Measurements from ENCODE around the gene FOXL3. TPM values are rescaled to one million over a fixed set of nuclear protein-coding genes. Genes with fewer than 3 reads are reported as not detected.

Gene FOXL3
- polyA plus RNA-seq, 3 donors, result not detected

DNA sequence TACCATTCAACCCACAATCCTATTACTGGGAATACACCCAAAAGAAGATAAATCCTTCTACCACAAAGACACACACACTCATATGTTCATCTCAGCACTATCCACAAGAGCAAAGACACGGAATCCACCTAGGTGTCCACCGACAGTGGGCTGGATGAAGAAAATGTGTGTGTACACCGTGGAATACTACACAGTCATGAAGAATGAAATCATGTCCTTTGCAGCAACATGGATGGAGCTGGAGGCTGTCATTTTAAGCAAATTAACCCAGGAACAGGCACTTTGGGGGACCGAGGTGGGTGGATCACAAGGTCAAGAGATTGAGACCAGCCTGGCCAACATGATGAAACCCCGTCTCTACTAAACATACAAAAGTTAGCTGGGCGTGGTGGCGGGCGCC is 8.3 kb upstream of the FOXL3 start:
- no peak overlapping the region for H2AFZ ChIP-seq (ENCODE audit: insufficient read depth, low read depth, low read length, poor library complexity, severe bottlenecking)
- H3K27me3 Mint-ChIP-seq (ENCODE audit: low read depth in 3 of 3), result peaks cover 9 to 29% (median 19%) of the 10 kb centered on the region in 3 donors
- TF ChIP-seq, protein P1, sequence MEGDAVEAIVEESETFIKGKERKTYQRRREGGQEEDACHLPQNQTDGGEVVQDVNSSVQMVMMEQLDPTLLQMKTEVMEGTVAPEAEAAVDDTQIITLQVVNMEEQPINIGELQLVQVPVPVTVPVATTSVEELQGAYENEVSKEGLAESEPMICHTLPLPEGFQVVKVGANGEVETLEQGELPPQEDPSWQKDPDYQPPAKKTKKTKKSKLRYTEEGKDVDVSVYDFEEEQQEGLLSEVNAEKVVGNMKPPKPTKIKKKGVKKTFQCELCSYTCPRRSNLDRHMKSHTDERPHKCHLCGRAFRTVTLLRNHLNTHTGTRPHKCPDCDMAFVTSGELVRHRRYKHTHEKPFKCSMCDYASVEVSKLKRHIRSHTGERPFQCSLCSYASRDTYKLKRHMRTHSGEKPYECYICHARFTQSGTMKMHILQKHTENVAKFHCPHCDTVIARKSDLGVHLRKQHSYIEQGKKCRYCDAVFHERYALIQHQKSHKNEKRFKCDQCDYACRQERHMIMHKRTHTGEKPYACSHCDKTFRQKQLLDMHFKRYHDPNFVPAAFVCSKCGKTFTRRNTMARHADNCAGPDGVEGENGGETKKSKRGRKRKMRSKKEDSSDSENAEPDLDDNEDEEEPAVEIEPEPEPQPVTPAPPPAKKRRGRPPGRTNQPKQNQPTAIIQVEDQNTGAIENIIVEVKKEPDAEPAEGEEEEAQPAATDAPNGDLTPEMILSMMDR (IDR thresholded peaks at IDR 0.05), result no peak
- no peak overlapping the region for H3K27ac Mint-ChIP-seq
- intact Hi-C loops (cut with micrococcal nuclease), result no loop called here
- 100% methylated on average over 3 of the region's 8 CpGs for WGBS (ENCODE audit: insufficient coverage)
- no peaks in the 10 kb centered on the region for H4K20me1 ChIP-seq (ENCODE audit: insufficient read depth, low read length)
- no peaks in the 10 kb centered on the region for H3K4me1 Mint-ChIP-seq
- H3K9me3 ChIP-seq (replicated peaks in 1 of 2; ENCODE audit: control insufficient read depth in 1 of 2, insufficient read depth in 1 of 2, low read length in 2 of 2), result peaks cover 7 to 10% of the 10 kb centered on the region in 2 donors
- no peaks in the 10 kb centered on the region for H3K36me3 ChIP-seq (replicated peaks in 1 of 2; ENCODE audit: control insufficient read depth in 1 of 2, insufficient read depth in 2 of 2, low read length in 2 of 2)
- H3K36me3 Mint-ChIP-seq, result no peaks in the 10 kb centered on the region
- no peaks in the 10 kb centered on the region for H3K4me1 ChIP-seq (ENCODE audit: control insufficient read depth in 1 of 2, insufficient read depth in 2 of 2, low read length in 2 of 2)
- H3K9ac ChIP-seq (ENCODE audit: insufficient read depth, low read length, poor library complexity, severe bottlenecking), result no peak overlapping the region
- H3K9me3 Mint-ChIP-seq, result peaks cover 2 to 13% (median 5%) of the 10 kb centered on the region in 7 donors
- no peak overlapping the region for H3K4me3 ChIP-seq (replicated peaks in 1 of 3; ENCODE audit: low read depth in 2 of 3, low read length in 3 of 3)
- H3K79me2 ChIP-seq (ENCODE audit: insufficient read depth, low read length), result no peaks in the 10 kb centered on the region
- no peak overlapping the region for H3K4me3 Mint-ChIP-seq
- H3K4me2 ChIP-seq (replicated peaks; ENCODE audit: extremely low read depth, low read length, poor library complexity, severe bottlenecking), result no peak overlapping the region
- DNase-seq, result no peak
- no peak overlapping the region for H3K27ac ChIP-seq (ENCODE audit: low read depth in 1 of 2, low read length in 2 of 2)
- peaks cover 0 to 7% of the 10 kb centered on the region in 2 donors for H3K27me3 ChIP-seq (ENCODE audit: control insufficient read depth in 2 of 2, insufficient read depth in 2 of 2, low read length in 2 of 2)

DNA sequence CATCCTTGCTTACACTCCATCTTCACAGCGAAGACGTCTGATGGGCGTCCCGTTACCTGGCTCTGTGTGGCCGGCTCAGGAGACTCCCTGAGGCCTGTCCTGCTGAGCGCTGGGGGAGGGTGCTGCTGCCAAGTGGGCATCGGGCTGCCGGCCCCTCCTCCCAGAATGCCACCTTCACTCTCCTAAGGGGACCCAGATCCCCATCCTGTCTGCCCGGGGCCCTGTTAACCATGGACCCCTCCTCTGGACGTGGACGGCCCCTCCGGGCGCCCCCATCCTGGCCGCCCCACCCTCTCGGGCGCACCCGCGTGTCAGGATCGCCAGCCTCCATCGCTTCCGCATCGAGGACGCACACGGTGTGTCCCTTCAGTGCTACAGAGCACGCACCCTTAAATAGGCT is 7.3 kb upstream of the FOXL3 start:
- Mint-ChIP-seq H3K4me3 (no peak overlapping the region), H3K4me1 (no peaks in the 10 kb centered on the region), H3K27me3 (ENCODE audit: low read depth in 3 of 3) (peaks cover 7 to 33% (median 26%) of the 10 kb centered on the region in 3 donors), H3K27ac (no peak overlapping the region), H3K36me3 (no peaks in the 10 kb centered on the region), H3K9me3 (peaks cover 0 to 10% (median 2%) of the 10 kb centered on the region in 7 donors)
- TF ChIP-seq, protein P1 (IDR thresholded peaks at IDR 0.05), result no peak
- intact Hi-C loops (cut with micrococcal nuclease), result no loop called here
- H3K79me2 ChIP-seq (ENCODE audit: insufficient read depth, low read length), result no peaks in the 10 kb centered on the region
- no peaks in the 10 kb centered on the region for H3K36me3 ChIP-seq (replicated peaks in 1 of 2; ENCODE audit: control insufficient read depth in 1 of 2, insufficient read depth in 2 of 2, low read length in 2 of 2)
- H3K9me3 ChIP-seq (replicated peaks in 1 of 2; ENCODE audit: control insufficient read depth in 1 of 2, insufficient read depth in 1 of 2, low read length in 2 of 2), result peaks cover 0 to 6% of the 10 kb centered on the region in 2 donors
- H2AFZ ChIP-seq (ENCODE audit: insufficient read depth, low read depth, low read length, poor library complexity, severe bottlenecking), result no peak overlapping the region
- WGBS (ENCODE audit: insufficient coverage), result 95% methylated on average over 22 of the region's 25 CpGs
- no peak for DNase-seq
- H3K4me3 ChIP-seq (replicated peaks in 1 of 3; ENCODE audit: low read depth in 2 of 3, low read length in 3 of 3), result no peak overlapping the region
- H3K4me1 ChIP-seq (ENCODE audit: control insufficient read depth in 1 of 2, insufficient read depth in 2 of 2, low read length in 2 of 2), result no peaks in the 10 kb centered on the region
- H4K20me1 ChIP-seq (ENCODE audit: insufficient read depth, low read length), result no peaks in the 10 kb centered on the region
- H3K27me3 ChIP-seq (ENCODE audit: control insufficient read depth in 2 of 2, insufficient read depth in 2 of 2, low read length in 2 of 2), result peaks cover 0 to 7% of the 10 kb centered on the region in 2 donors
- H3K9ac ChIP-seq (ENCODE audit: insufficient read depth, low read length, poor library complexity, severe bottlenecking), result no peak overlapping the region
- H3K4me2 ChIP-seq (replicated peaks; ENCODE audit: extremely low read depth, low read length, poor library complexity, severe bottlenecking), result no peak overlapping the region
- no peak overlapping the region for H3K27ac ChIP-seq (ENCODE audit: low read depth in 1 of 2, low read length in 2 of 2)
